ENCODE data around the gene STAT5A. TPM values are rescaled to one million over a fixed set of nuclear protein-coding genes. Genes with fewer than 3 reads are reported as not detected.

STAT5A gene
- total and polyA plus RNA-seq, 9 of the 15 experiments (the other 6 are each of a cell fraction or from before 2014, with no cell fraction given): 79.9 to 415 (median 196) TPM

- no peak; the same call in 1 of the 2 replicates for TF ChIP-seq HNRNPL (IDR thresholded peaks at IDR 0.05; ENCODE audit: low read depth, low read length)
- TF ChIP-seq SMAD4 (CRISPR knock-in tag; conservative IDR thresholded peaks at IDR 0.05): peak; percentile 78
- peak; percentile 12 for TF ChIP-seq MXD1 (CRISPR knock-in tag; IDR thresholded peaks at IDR 0.05; ENCODE audit: borderline replicate concordance, poor library complexity, severe bottlenecking)
- 0 out of 2 replicates have a peak, but pooled peaks have one; percentile 36 for TF ChIP-seq LEF1 (IDR thresholded peaks at IDR 0.05)
- TF ChIP-seq ZSCAN32 (CRISPR knock-in tag; IDR thresholded peaks at IDR 0.05): no peak
- no peak for TF ChIP-seq TFAM (CRISPR knock-in tag; conservative IDR thresholded peaks at IDR 0.05)
- TF ChIP-seq MTA2 (IDR thresholded peaks at IDR 0.05; ENCODE audit: low read depth): 0 out of 2 replicates have a peak, but pooled peaks have one; percentile 8
- no peak for TF ChIP-seq THAP12 (CRISPR knock-in tag; IDR thresholded peaks at IDR 0.05)
- TF ChIP-seq GATAD2B (IDR thresholded peaks at IDR 0.05; ENCODE audit: borderline replicate concordance): peak; percentile 22; the same call in 1 of the 2 replicates
- no peak for TF ChIP-seq PRPF4 (IDR thresholded peaks at IDR 0.05; ENCODE audit: insufficient read depth, low read depth, low read length, poor library complexity, severe bottlenecking)
- TF ChIP-seq THRAP3 (IDR thresholded peaks at IDR 0.05; ENCODE audit: borderline replicate concordance): no peak
- TF ChIP-seq NR2C2 (CRISPR knock-in tag; IDR thresholded peaks at IDR 0.05): no peak
- TF ChIP-seq NR2C2 (tag; IDR thresholded peaks at IDR 0.05): peak; percentile 71
- no peak for TF ChIP-seq IRF9 (tag; IDR thresholded peaks at IDR 0.05)
- TF ChIP-seq ZNF76 (CRISPR knock-in tag; IDR thresholded peaks at IDR 0.05; ENCODE audit: borderline replicate concordance): peak; percentile 16; the same call in 1 of the 2 replicates
- TF ChIP-seq POLR2AphosphoS2 (IDR thresholded peaks at IDR 0.05; ENCODE audit: low read length): 0 out of 2 replicates have a peak, but pooled peaks have one; percentile 31
- no peak for TF ChIP-seq KDM2B (CRISPR knock-in tag; IDR thresholded peaks at IDR 0.05)
- TF ChIP-seq, protein P1, sequence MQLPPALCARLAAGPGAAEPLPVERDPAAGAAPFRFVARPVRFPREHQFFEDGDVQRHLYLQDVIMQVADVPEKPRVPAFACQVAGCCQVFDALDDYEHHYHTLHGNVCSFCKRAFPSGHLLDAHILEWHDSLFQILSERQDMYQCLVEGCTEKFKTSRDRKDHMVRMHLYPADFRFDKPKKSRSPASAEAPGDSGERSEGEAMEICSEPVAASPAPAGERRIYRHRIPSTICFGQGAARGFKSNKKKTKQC (CRISPR knock-in tag; IDR thresholded peaks at IDR 0.05): no peak
- TF ChIP-seq, protein P2, sequence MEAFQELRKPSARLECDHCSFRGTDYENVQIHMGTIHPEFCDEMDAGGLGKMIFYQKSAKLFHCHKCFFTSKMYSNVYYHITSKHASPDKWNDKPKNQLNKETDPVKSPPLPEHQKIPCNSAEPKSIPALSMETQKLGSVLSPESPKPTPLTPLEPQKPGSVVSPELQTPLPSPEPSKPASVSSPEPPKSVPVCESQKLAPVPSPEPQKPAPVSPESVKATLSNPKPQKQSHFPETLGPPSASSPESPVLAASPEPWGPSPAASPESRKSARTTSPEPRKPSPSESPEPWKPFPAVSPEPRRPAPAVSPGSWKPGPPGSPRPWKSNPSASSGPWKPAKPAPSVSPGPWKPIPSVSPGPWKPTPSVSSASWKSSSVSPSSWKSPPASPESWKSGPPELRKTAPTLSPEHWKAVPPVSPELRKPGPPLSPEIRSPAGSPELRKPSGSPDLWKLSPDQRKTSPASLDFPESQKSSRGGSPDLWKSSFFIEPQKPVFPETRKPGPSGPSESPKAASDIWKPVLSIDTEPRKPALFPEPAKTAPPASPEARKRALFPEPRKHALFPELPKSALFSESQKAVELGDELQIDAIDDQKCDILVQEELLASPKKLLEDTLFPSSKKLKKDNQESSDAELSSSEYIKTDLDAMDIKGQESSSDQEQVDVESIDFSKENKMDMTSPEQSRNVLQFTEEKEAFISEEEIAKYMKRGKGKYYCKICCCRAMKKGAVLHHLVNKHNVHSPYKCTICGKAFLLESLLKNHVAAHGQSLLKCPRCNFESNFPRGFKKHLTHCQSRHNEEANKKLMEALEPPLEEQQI (IDR thresholded peaks at IDR 0.05): no peak
- TF ChIP-seq KLF6 (CRISPR knock-in tag; IDR thresholded peaks at IDR 0.05; ENCODE audit: borderline replicate concordance): no peak; the same call in 1 of the 2 replicates
- TF ChIP-seq GABPA (tag; conservative IDR thresholded peaks at IDR 0.05; ENCODE audit: low read depth): no peak
Observed at GRCh38 chr17:42317266-42317845, 29.1 kb downstream of the STAT5A start (continued).

All from K562 (cell line).